ENCODE measurements around the gene KRT6B.

GRCh38 chr12:52427083-52427482 lies 24.9 kb downstream of the KRT6B start:
- TF ChIP-seq CTCF (IDR thresholded peaks at IDR 0.05; ENCODE audit: insufficient read depth, low read length): no peak
- TF ChIP-seq POLR2AphosphoS5 (IDR thresholded peaks at IDR 0.05; ENCODE audit: low read depth): no peak
- no peak for TF ChIP-seq REST (IDR thresholded peaks at IDR 0.05; ENCODE audit: insufficient replicate concordance, low read depth)
- no peak for TF ChIP-seq GABPA (IDR thresholded peaks at IDR 0.05; ENCODE audit: low read depth)
- no peak for TF ChIP-seq SPI1 (IDR thresholded peaks at IDR 0.05; ENCODE audit: borderline replicate concordance, low read depth)

Data from HL-60 (cell line).